GM10266 (cell line): Measurements from ENCODE around the gene CRABP2.

Source experiments
- DNase-seq: peaks from one replicate; pipeline ENCODE4 v3.0.0; 2012; ENCODE audit errors: extremely low spot score
- CTCF ChIP-seq: IDR thresholded peaks from 2 replicates; pipeline ENCODE4 v1.5.1; 2012; ENCODE audit warnings: mild to moderate bottlenecking, low read depth; ENCODE audit not compliant: control insufficient read depth, insufficient read depth; ENCODE audit errors: missing control alignments

The CRABP2 gene

DNA sequence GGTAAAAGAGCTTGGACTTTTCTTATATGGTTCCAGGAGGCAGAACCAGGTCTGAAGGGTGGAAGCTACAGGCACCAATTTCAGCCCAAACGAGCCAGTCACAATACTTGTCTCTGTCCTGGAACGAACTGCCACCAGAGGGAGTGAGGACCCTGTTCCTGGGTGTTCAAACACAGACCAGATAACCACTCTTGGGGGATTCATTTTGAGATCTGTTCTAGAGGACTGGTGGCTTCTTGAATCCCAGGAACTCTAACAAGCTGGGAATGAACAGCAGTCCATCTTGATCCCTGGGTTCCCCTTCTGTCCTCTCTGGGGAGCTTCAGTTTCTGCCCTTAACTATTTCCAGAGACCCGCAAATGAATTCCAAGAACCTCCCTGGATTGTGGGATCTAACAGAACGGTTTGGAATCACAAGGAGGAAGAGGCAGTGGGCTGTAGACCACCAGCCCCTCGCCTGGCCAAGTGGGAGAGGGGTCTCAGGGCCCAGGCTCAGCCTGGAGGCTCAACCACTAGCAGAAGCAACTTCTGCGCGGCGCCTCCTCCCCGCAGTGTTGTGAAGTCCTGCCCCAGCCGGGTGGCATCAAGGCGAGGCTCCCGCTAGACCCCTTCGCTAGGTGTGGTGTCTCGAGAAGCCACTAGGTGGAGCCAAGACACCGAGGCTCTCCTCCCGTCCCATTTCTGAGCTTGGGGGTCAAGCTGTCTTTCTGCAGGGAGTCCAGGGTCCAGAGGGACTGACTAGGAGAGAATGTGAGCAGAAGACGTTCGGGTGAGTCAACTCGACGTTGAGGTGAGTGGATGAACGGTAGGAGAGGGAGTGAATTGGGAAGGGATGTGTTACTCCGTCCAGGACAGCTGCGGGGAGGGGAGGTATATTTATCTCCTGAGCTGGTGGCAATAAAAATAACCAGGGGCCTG, 16.1 kb downstream of the CRABP2 start:
- TF ChIP-seq CTCF = peak; percentile 90
- peak; percentile 80 for DNase-seq

DNA sequence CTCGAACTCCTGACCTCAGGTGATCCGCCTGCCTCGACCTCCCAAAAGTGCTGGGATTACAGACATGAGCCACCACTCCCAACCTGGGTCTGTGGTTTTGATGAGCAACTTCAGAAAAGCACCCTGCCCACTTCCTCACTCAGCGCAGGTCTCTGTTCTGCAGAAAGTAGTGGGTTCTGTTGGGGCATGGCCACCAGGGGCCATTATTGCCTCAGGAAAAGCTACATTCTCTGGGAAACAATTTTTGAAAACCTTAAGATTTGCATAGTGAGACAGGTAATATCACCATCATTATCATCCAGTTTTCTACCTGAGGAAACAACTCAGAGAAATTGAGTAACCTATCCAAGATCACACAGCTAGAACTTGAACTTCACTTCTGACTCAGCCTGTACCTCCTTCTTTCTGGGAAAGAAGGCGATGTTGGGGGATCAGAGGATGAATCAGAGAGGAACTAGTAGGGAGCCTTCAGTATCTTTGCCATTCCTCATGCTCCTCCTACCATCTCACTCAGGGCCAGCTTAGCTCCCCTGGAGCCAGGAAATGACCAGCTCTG, 21.1 kb downstream of the CRABP2 start:
- DNase-seq = no peak
- TF ChIP-seq CTCF = no peak

DNA sequence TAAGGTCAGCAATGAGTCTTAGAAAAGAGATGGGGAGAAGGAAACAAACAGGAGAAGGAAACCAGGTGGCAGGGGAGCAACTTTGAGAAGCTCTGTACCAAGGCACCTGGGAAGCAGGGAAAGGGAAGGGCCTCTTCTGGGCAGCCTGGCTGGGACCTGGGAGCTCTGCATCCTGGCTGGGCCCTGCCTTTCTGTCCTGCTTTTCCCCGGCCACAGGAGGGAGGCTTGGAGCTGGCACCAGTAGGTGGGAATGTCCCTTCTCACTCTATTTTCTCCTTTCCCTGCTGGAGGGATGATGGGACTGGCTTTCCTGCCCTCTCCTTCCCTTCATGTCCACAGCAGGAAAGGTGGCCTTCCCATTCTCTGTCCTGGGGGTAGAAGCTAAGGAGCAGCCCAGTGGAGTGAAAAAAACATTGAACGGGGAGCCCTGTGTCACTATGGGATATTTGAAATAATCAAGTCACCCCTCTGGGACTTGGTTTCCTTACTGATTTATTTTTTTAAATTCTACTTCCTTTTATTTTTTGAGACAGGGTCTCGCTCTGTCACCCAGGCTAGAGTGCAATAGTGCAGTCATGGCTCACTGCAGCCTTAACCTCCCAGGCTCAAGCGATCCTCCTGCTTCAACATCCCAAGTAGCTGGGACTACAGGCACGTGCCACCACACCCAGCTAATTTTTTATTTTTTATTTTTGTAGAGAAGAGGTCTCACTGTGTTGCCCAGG, 23.1 kb downstream of the CRABP2 start:
- no peak for DNase-seq
- no peak for TF ChIP-seq CTCF

GRCh38 chr1:156681196-156681960, 24.0 kb downstream of the CRABP2 start:
- DNase-seq = no peak
- TF ChIP-seq CTCF = no peak

- no peak for TF ChIP-seq CTCF
- DNase-seq = no peak
Observed at GRCh38 chr1:156680056-156680455, 25.3 kb downstream of the CRABP2 start.

DNA sequence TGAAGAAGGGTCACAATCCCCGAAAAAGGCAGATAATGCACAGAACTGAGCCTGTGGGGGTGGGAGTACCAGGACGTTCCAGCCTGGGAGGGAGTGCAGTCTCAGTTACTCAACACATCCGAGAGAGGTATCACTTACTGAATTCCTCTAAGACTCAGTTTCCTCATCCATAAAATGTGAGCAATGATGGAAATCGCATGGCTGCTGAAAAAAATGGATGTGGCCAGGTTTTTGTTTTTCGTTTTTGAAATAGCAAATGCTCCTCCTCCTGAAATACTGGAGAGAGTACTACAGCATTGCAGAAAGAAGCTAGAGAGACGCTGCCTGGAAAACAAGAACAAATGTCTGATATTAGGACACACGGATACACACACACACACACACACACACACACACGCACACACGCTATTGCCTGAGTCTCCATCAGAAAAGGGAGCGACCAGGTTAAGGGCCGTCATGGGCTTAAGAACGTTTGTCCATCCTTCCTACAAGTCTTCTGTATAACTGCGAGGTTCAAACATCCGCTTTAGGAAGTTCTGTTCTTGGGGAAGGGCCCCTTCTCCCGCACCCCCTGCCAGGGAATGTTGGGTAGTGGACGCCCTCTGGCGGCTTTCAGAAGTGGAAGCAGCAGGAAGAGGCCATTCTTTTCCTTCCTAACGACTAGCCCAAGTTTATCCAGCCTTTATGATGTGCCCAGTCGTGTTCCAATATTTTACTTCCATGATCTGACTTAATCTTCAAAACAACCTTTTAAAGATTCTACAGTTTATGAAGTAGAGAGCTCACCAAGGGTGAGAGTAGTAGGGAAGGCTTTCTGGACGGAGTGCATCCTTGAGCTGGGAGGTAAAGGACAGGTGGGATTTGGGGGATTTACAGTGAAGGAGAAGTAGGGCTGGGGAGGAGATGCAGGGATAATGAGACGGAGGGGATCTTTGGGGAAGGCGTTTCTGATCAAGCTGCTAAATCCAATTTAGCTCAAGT, 27.5 kb downstream of the CRABP2 start:
- DNase-seq = peak; percentile 79
- TF ChIP-seq CTCF = peak; percentile 77
